Lung (tissue), 12 donors: ENCODE results near the gene CCNH. TPM values are rescaled to one million over a fixed set of nuclear protein-coding genes. Genes with fewer than 3 reads are reported as not detected.
A peak's percentile ranks its signal among the peaks of the same experiment; 100 is the strongest.

Source experiments
- ATAC-seq: fragments of 200-7000 bp; cut with Tn5 transposase; one replicate; pipeline ENCODE4 v1.9.1; 2020; ENCODE audit warnings: moderate number of reproducible peaks; ENCODE audit not compliant: insufficient read depth, low FRiP score
- DNase-seq, 3 donors: peaks; one replicate each; pipeline ENCODE4 v3.0.0-alpha.2; 2013 to 2017
- H3K27ac ChIP-seq, 2 donors: one replicate each; pipeline ENCODE4 v1.5.1; 2013; ENCODE audit warnings: mild to moderate bottlenecking in 2 of 2, moderate library complexity in 2 of 2, control low read depth in 1 of 2, inconsistent platforms in 1 of 2, low read depth in 1 of 2, low read length in 1 of 2
- H3K27me3 ChIP-seq, 3 donors: one replicate each; pipeline ENCODE4 v1.5.1; 2013; ENCODE audit warnings: low read length in 2 of 3; ENCODE audit not compliant: control insufficient read depth in 3 of 3, insufficient read depth in 3 of 3
- H3K36me3 ChIP-seq, 4 donors: one replicate each; pipeline ENCODE4 v1.5.1; 2013; ENCODE audit warnings: low read length in 4 of 4, mild to moderate bottlenecking in 1 of 4, moderate library complexity in 1 of 4; ENCODE audit not compliant: control insufficient read depth in 4 of 4, insufficient read depth in 4 of 4
- H3K4me1 ChIP-seq, 5 donors: one replicate each; pipeline ENCODE4 v1.5.1; 2013; ENCODE audit warnings: low read length in 5 of 5, mild to moderate bottlenecking in 2 of 5, moderate library complexity in 1 of 5; ENCODE audit not compliant: control insufficient read depth in 5 of 5, insufficient read depth in 5 of 5
- H3K4me3 ChIP-seq: one replicate; pipeline ENCODE4 v1.5.1; 2013; ENCODE audit warnings: mild to moderate bottlenecking, control low read depth, moderate library complexity
- H3K9ac ChIP-seq, 2 donors: one replicate each; pipeline ENCODE4 v1.5.1; 2013; ENCODE audit warnings: low read length in 2 of 2, control low read depth in 1 of 2; ENCODE audit not compliant: insufficient read depth in 1 of 2
- H3K9me3 ChIP-seq, 4 donors: one replicate each; pipeline ENCODE4 v1.5.1; 2013; ENCODE audit warnings: low read length in 3 of 4, mild to moderate bottlenecking in 1 of 4, moderate library complexity in 1 of 4; ENCODE audit not compliant: control insufficient read depth in 4 of 4, insufficient read depth in 3 of 4
- WGBS, 2 donors: extraction: QIAGEN DNeasy Blood & Tissue Kit; methylation state at CpG; one replicate each; pipeline ENCODE4 v1.1.7; 2013; 5-methylcytosine and 5-hydroxymethylcytosine counted together
- polyA plus RNA-seq, 2 donors: library from polyadenylated mRNA; stranded (reverse); fragments of 200-250 nt; gene quantifications; one replicate each; pipeline ENCODE4 v1.2.1, GENCODE V29; 2013
- total RNA-seq, 2 donors: library from RNA; depleted of rRNA in 1 of 2; stranded (reverse); fragments of >200 nt in 1 of 2; gene quantifications; one replicate each; pipeline ENCODE4 v1.2.1, GENCODE V29; 2014 to 2021
- TF ChIP-seq, protein P1 (sequence below): IDR thresholded peaks from 2 replicates; pipeline ENCODE4 v1.5.1; 2012; ENCODE audit warnings: mild to moderate bottlenecking; ENCODE audit errors: control extremely low read depth, extremely low read depth
- donor health status: control.
- donor health status: control.
- donor health status: Bipolar disorder and iron deficiency.
- donor health status: healthy.
- donor health status: DM: yes; HTN: yes; CAD: no.

Gene CCNH
- total and polyA plus RNA-seq, 4 donors = 30.0 to 132 (median 50.6) TPM

DNA sequence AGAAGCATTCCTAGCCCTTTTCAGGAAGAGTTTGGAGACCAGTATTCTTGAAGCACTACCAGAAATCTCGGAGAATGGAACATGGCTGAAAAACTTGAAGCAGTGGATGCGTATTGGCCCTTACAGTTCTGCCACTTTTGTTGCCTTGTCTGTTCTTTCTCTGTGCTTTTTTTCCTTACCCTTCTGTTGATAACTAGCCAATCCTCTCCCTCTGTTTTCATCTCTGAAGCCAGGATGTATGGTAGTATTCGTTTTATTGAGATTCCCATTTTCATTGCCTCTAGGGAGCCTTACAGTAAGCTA, 564 bp upstream of the CCNH start:
- Histone ChIP-seq H3K9ac (peak overlapping the region in 1 of 2 donors; percentile 89), H3K36me3 (peaks cover 2 to 19% (median 12%) of the 10 kb centered on the region in 4 donors), H3K27ac (peak overlapping the region; percentile 72 to 88), H3K9me3 (no peaks in the 10 kb centered on the region), H3K4me3 (peak overlapping the region; percentile 24), H3K27me3 (no peaks in the 10 kb centered on the region), H3K4me1 (peaks cover 0 to 12% (median 4%) of the 10 kb centered on the region in 5 donors)
- DNase-seq = no peak
- 58 to 65% methylated on average over 3 of the region's 3 CpGs for WGBS, 2 donors
- no peak for ATAC-seq
- TF ChIP-seq, protein P1, sequence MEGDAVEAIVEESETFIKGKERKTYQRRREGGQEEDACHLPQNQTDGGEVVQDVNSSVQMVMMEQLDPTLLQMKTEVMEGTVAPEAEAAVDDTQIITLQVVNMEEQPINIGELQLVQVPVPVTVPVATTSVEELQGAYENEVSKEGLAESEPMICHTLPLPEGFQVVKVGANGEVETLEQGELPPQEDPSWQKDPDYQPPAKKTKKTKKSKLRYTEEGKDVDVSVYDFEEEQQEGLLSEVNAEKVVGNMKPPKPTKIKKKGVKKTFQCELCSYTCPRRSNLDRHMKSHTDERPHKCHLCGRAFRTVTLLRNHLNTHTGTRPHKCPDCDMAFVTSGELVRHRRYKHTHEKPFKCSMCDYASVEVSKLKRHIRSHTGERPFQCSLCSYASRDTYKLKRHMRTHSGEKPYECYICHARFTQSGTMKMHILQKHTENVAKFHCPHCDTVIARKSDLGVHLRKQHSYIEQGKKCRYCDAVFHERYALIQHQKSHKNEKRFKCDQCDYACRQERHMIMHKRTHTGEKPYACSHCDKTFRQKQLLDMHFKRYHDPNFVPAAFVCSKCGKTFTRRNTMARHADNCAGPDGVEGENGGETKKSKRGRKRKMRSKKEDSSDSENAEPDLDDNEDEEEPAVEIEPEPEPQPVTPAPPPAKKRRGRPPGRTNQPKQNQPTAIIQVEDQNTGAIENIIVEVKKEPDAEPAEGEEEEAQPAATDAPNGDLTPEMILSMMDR = no peak

DNA sequence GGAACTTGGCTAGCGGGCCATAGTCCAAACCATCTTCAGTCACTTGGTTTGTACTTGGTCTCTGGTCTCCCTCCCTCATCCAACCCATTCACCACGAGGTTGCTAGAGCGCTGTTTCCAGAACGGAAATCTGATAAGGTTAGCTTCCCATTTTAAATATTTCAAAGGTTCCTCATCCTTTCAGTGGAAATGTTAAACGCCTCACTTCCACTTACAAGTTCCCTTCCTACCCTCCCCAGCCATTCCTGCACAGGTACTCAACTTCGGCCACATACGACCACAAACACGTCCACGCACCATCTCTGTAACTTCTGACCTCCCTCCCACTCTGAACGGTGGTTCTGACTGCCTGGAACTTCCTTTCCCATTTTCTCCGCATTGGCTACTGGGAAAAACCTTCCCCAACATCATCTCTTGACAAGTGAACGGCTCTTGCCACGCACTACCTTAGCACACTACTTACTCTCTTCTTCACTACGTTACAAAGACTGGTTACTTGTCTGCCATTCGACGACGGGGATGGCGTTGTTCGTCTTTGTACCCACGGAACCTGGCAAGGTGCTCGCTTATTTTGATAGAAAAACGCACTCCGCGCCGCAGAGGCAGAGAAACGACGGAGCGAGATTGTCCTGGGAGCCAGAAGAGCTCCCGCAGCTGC, 629 bp downstream of the CCNH start:
- 0% methylated on average over 29 of the region's 29 CpGs for WGBS, 2 donors
- peak; percentile 20 for ATAC-seq
- no peaks in the 10 kb centered on the region for H3K27me3 ChIP-seq
- H3K9me3 ChIP-seq = no peaks in the 10 kb centered on the region
- TF ChIP-seq, protein P1 = no peak
- peak overlapping the region; percentile 99 for H3K9ac ChIP-seq
- H3K36me3 ChIP-seq = peaks cover 5 to 28% (median 19%) of the 10 kb centered on the region in 4 donors
- peaks cover 0 to 12% (median 4%) of the 10 kb centered on the region in 5 donors for H3K4me1 ChIP-seq
- H3K27ac ChIP-seq = peak overlapping the region; percentile 97 to 99
- DNase-seq = peak; percentile 33 to 65 (median 58)
- peak overlapping the region; percentile 86 for H3K4me3 ChIP-seq

DNA sequence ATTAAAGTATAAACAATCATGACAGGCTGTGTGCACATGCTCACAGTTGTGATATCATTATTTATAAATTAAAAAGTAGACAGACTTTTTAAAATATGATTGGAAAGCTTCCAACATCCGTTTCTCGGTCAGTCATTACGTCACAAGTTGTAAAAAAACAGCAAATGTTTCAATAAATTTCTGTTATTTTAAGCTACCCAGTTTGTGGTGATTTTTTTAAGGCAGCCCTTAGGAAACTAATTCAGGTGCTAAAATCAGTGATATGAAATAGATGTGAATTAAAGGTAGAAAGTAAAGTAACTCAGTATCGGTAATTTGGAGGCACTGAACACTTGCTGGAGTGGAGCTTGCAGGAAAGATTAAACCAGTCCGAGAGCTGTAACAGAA, 1.2 kb downstream of the CCNH start:
- WGBS, 2 donors = 1 to 5% methylated on average over 5 of the region's 5 CpGs
- Histone ChIP-seq H3K36me3 (peaks cover 8 to 33% (median 22%) of the 10 kb centered on the region in 4 donors), H3K9ac (peak overlapping the region; percentile 99), H3K4me3 (peak overlapping the region; percentile 86), H3K27ac (peak overlapping the region; percentile 97 to 99), H3K4me1 (peaks cover 0 to 12% (median 4%) of the 10 kb centered on the region in 5 donors), H3K9me3 (no peaks in the 10 kb centered on the region), H3K27me3 (no peaks in the 10 kb centered on the region)
- DNase-seq = peak in 1 of 3 donors; percentile 15
- TF ChIP-seq, protein P1 = no peak
- ATAC-seq = no peak

DNA sequence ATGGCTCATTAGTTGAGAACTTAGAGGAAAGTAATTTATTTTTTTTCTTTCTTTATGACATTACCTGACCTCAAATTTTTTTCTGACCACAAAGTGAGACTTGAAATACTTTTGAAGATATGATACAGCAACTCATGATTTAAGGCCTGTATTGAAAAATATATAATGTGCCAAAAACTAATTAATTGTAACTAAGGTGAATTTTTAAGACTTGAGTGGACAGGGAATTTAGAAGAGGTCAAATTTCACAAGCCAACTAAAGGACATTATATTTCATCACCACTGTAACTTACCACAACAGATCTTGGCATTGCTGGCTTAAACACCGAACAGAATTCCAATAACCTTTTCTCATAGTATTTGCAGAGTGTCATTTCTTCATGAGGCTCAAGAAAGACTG, 1.8 kb downstream of the CCNH start:
- H3K4me3 ChIP-seq = no peak overlapping the region
- DNase-seq (no peak), ATAC-seq (no peak)
- H3K4me1 ChIP-seq = peaks cover 0 to 12% (median 4%) of the 10 kb centered on the region in 5 donors
- H3K9ac ChIP-seq = no peak overlapping the region
- WGBS, 2 donors = 26 to 47% methylated on average over 1 of the region's 1 CpG
- no peak overlapping the region for H3K27ac ChIP-seq
- H3K36me3 ChIP-seq = peaks cover 11 to 37% (median 26%) of the 10 kb centered on the region in 4 donors
- H3K9me3 ChIP-seq = no peaks in the 10 kb centered on the region
- H3K27me3 ChIP-seq = no peaks in the 10 kb centered on the region
- TF ChIP-seq, protein P1 = no peak
